Myocyte (in vitro differentiated cells): ENCODE data around the gene UBE2E1. TPM values are rescaled to one million over a fixed set of nuclear protein-coding genes. Genes with fewer than 3 reads are reported as not detected.

Source experiments
- DNase-seq: peaks from one replicate; pipeline ENCODE4 v3.0.0-alpha.2; 2012; ENCODE audit warnings: low read depth
- total RNA-seq: library from RNA; depleted of rRNA; stranded (reverse); fragments of >200 nt; gene quantifications from 2 replicates; pipeline ENCODE4 v1.2.3, GENCODE V29; 2014

UBE2E1 gene
- total RNA-seq, 1 donor from 2014 or later, result 90.8 TPM

DNA sequence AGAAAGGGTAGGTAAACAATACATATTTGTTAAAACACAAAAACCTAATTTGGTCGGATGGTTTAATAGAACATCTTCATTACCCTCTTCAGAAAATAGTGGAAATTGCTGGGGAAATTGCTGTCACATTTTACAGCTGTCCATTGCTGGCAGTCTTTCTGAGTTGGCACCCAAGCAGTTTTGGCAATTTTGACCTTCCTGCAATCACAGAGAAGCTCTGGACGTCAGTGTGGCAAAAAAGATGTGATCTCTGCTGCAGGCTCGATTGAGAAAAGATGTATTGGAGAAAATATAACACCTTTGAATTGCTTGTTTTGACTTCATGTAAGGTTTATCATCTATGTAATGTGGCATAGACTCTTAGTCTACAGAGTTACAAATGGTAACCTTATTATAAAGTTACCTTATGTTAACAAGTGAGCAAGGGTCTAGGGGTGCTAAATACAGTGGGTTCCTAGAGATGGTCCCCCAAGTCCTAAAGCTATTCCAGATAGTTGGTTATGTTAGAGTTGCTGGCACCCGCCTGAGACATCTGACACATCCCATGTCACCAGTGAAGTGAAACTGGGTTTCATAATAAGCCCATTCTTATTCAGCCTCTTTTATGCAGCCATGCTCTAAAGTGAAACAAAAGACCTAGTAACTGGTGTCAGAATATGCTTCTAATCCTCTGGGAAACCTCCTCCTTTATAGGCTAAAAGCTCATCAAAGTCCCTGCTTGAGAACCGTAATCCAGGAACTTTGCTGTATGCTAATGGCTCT is 14.0 kb downstream of the UBE2E1 start:
- no peak for DNase-seq

DNA sequence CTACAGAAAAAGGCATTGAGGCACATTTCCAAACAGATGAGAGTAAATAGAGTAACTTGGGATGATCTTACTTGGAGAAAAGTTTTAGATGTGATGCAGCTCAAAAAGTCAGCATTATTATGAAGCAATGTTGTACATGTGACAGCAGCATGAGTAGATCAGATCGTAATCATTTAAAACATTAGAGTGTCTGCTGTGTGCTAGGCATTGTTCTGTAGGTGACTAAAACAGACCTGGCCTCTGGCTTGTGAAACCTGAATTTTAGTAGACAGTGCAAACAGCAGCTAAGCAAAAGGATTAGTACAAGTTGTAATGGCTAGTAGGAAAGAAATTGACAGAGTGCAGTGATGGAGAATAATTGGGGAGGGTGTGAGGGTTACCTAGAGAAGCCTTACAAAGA is 15.1 kb downstream of the UBE2E1 start:
- no peak for DNase-seq

DNA sequence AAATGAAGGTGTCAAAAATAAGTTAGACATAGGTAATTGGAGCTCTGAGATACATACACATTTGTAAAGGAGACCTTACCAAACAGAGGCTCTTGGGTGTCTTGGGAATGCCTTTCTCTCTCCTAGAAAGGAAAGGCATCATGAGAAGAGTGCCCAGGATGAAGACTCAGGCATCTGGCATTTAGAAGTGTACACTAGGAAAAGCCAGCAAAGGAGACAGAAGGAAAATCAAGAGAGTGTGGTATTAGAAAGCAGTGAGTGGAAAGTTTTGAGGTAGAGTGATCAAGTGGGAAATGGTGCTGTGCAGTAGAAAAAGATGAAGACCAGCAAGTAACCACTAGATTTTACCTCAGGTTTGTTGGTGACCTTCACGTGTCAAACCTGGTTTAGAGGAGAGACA is 16.1 kb downstream of the UBE2E1 start:
- DNase-seq, result no peak

DNA sequence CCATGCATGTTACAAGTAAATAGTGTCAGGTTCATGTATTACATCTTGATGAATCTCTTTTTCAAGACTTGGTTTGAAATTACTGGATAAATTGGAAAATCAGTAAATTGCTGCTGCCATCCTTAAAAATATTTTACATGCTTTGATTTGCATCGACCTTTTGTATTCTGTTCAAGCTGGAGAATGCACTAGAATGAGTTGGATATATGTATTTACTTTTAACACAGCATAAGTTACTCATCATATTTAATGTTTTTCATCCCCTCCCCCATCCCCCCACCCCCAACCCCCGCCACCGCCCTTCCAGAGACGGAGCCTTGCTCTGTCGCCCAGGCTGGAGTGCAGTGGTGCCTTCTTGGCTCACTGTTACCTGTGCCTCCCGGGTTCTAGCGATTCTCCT is 16.8 kb downstream of the UBE2E1 start:
- no peak for DNase-seq

DNA sequence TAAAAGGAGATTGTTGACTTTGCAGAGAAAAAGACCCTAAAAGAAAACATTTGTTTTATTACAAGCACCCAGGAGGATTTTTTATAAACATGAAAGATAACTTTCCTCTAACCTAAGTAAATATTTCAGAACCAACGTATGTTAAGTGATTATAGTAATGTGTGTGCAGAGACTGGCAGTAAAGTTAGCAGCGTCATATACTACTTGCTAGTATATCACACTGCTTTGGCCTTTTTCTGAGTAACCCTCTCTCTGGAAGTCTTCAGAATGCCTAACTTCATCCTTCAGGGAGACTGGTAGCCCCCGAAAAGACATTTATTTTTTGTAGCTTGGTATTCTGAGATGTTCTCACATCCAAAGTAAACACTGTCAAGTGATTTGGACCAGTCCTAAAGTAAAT is 17.9 kb downstream of the UBE2E1 start:
- no peak for DNase-seq

DNA sequence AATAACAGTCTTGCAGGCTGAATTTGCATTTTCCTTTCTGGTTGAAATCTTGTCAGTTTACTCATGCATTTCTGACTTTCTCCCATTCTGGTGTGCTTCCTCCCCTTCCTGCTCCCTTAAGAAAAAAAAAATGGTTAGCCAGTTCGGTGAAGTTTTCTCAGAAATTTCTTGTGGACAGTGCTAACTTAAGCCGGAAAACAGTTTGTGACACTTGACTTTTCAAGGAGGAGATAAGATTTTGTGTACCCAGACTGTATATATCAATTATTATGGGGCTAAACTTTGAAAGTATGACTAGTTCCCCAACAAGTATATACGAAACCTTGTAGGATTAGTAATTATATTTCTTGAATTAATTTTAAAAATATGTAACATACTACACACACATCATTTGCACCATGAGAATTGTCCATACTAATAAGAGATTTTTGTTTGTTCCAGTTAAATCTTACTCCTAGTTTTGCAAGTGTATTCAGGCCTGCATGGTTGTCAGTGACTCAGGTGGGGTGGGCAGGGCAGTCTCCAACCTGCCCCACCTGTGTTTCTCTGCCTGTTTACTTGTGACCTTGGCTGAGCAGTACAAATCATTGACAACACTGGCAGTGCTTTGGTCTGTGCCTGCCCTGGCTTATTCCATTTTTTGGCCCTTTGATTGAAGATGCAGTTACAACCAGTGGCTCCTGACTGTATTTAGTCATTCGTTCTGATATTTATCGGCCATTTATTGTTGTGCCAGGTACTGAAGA is 19.1 kb downstream of the UBE2E1 start:
- no peak for DNase-seq

DNA sequence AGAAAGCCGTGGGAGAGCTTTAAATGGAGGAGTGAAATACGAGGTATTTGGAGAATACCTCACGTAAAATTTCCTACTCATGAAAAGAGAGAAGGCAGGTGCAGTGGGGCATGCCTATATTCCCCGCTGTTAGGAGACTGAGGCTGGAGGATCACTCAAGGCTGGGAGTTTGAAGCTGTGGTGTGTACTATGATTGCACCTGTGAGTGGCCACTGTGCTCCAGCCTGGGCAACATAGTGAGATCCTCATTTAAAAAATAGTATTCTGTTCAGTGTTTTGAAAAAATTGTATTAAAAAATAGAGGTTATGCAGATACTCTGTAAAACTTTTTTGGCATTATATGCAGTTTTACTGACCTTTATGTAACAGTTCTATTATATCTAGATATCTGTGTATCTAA is 20.0 kb downstream of the UBE2E1 start:
- DNase-seq, result no peak

DNA sequence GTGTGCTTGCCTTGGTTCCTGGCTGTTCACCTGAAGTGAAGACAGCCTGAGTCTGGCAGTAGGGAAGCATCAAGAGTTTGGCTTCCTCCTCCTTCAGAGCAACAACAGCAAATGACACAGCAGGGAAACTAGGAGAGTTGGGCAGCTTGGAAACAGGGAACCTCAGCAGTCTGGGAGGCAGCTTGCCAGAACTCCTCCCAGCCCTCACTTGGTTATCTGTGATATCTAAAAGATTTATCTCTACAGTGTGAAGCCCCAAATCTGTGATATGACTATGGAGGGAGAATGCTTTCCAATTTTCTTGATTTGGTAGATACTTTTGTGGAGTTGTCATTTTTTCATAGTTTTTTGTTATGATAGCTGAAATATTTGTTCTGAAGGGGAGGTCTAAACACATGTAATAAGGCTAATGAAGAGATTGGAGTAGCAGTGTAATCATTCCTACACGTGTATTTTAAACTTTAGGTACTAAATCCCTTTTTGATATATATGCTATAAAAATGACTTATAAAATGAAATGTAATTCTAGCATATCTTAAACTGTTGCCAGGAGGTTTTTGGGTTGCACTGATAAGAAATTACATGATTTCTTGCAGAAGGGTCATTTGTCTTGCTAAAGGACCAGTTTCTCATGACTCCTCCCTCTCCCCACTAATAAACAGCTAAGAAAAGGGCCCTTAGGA is 20.8 kb downstream of the UBE2E1 start:
- peak; percentile 25 for DNase-seq

DNA sequence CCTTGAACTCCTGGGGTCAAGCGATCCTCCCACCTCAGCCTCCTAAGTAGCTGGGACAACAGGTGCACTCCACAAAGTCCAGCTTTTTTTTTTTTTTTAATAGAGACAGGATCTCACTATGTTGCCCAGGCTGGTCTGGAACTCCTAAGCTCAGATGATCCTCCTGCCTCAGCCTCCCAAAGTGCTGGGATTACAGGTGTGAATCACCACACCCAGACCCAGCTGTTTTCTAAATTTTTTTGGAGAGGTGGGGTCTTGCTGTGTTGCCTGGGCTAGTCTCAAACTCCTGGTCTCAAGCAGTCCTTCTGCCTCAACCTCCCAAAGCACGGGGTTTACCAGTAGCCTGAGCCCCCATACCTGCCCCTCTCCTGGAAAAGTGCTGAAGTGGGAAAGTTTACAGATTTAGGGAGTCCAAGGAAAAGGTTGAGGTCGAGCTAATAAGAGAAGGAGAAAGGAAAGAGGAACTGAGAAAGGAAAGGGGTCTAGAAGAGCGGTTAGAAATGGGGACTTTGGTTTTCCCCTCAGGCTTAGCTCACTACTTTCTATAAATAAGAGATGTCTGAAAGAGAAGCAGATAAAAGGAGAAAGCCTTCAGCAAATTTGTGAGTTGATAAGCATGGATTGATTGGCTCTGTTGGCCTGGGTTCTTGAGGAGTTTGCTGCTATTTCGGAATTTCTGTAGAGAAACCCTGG is 23.6 kb downstream of the UBE2E1 start:
- no peak for DNase-seq

DNA sequence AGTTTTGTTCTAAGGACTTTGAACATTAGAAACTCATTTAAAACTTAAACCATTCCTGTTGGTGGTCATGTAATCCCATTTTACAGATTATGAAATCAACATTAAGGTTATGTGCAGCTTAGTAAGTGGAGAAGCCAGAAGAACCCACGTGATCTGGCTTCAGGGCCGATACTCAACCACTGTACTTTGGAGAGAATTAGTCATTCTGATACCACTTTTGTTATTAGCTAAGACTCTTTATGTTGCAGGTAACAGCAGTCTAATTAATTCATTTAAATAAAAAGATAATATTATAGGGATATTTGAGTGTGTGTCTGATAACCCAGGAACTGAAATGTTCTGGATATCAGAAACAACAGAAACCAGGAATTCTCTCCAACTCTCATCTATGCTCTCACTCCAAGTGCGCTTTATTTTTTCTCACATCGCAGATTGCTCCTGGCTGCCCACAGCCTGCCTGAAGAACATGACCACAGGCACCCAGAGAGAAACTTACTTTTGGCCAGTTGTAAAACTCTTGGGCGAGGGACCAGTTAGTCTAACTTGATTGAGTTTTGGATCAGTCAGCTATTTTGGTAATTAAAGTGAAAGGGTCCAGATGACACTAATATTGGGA is 25.2 kb downstream of the UBE2E1 start:
- DNase-seq, result no peak

DNA sequence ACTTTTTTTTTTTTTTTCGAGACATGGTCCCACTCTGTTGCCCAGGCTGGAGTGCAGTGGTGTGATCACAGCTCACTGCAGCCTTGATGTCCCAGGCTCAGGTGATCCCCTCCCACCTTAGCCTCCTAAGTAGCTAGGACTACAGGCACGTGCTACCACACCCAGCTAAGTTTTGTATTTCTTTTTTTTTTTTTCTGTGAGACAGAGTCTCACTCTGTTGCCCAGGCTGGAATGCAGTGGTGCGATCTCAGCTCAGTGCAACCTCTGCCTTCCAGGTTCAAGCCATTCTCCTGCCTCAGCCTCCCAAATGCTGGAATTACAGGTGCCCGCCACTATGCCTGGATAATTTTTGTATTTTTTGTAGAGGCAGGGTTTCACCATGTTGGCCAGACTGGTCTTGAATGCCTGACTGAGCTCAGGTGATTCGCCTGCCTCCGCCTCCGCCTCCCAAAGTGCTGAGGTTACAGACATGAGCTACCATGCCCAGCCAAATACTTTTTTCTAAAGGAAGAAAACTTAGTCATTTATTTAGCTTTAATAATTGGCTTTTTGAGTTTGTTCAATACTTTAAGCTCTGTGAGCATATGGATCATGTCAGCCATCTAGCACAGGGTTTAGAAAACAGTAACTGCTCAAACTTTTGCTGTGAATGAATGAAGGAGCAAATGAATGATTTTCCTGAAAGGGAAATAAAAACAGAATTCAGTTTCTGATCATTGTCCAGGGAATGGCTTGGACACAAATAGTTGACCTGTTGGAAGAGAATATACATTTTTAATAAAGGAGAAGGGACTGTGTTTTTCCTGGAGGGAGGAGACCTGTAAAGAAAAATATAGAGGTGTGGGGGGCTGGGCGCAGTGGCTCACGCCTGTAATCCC is 26.0 kb downstream of the UBE2E1 start:
- no peak for DNase-seq

DNA sequence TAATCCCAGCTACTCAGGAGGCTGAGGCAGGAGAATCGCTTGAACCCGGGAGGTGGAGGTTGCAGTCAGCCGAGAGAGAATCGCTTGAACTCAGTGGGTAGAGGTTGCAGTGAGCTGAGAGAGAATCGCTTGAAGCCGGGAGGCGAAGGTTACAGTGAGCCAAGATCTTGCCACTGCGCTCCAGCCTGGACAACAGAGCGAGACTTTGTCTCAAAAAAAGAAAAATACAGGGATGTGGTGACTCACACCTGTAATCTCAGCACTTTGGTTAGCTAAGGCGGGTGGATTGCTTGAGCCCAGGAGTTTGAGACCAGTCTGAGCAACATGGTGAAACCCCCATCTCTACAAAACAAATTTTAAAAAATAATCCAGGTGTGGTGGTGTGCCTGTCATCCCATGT is 26.8 kb downstream of the UBE2E1 start:
- DNase-seq, result no peak

DNA sequence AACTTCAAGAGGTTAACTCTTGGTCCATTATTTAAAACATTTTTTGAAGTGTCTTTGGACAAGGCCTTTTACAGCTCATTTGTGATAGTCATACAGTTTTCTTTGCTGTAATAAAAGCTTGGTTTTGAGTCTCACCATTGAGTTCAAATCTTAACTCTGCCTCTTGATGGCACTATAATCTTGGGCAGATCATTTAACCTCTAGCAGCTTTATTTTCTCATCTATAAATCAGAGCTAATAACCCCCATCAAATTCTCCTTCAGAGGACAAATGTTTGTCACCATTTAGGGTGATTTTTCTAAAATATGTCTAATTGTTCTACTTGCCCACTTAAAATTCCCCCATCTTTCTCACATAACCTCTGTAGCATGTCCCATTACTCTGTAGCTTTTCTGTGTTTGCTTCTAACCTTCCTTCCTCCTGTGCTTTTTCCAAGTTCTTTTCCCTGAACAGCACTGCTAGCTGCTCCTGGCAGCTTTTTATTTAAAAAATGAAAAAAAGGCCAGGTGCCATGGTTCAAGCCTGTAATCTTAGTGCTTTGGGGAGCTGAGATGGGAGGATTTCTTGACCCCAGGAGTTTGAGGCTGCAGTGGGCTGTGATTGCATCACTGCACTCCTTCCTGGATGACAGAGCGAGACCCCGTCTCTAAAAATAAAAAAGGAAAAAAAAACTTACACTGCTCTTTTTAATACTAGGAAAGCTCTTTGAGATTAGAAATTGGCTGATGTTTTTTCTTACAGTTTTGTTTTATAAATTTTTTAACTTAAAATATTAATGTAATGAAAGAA is 28.5 kb downstream of the UBE2E1 start:
- DNase-seq, result no peak

DNA sequence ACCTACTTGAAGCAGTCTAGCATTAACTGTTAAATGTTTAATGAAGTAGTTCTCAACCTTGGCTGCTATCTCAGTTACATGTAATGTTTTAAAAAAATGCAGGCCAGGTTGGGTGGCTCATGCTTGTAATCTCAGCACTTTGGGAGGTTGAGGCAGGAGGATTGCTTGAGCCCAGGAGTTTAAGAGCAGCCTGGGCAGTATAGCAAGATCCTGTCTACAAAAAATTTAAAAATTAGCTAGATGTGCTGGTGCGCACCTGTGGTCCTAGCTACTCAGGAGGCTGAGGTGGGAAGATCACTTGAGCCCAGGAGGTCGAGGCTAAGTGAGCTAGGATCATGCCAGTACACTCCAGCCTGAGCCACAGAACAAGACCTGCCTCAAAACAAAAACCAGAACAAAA is 29.3 kb downstream of the UBE2E1 start:
- DNase-seq, result no peak

DNA sequence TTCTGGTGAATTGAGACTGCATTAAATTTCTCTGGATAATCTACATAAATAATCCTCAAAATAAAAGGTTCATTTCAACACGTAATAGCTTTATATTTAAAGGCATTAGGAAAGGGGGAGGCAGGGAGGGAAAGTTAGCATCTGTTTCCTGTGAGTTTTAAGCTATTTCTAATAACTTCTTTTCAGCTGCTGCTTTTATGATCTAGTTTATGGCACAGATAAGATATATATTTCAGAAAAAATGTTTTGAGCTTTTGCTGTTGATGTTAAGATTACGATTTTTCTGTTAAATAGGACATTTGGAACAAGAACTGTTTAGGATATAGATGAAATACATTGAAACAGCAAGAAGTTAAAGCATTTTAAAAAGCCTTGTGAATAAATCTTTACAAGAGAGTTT is 30.0 kb downstream of the UBE2E1 start:
- DNase-seq, result no peak

DNA sequence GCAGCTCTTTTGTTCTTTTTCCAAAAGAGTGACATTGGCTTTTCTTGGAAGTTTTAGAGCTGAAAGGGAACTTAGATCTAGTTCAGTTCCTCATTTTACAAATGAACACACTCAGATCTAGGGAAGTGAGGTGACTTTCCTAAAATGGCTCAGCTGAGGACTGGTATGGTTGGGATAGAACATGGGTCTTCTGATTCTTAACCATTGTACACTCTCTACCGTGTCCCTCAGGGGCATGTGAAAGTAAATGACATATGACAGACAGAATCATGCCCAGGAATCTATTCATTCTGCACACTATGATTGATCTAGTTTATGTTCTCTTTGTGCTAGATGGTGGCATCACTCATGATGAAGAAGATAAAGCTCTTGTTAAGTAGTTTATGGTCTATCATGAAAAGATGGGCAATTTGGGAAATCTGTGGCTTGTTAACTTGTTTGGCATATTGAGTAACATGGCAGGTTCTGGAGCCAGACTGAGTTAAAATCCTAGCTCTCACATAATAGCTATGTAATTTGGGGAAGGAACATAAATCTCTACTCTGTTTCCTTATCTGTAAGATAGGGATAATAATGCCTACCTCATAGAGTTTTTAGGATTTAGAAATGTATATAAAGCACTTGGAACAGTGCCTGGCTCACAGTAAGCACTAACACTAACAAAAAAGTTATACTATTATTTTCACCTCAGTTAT is 30.9 kb downstream of the UBE2E1 start:
- DNase-seq, result no peak

DNA sequence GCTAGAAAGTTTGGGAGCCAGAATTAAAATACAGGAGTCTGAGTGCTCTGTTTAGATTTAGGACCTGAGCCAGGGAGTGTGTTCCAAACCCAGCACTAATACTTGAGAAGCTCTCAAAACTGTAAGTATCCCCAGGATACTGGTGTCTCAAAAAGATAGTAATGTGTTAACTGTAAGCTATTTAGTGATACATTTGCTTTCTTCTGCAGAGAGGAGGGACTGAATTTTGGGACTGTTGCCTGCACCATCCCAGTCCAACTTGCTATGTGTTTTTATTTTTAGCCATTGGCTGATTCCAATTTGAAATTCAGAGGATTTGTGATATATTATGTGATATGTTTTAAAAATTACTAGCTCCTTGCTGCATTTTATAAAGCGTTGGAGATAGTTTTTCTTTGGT is 31.5 kb downstream of the UBE2E1 start:
- DNase-seq, result no peak

DNA sequence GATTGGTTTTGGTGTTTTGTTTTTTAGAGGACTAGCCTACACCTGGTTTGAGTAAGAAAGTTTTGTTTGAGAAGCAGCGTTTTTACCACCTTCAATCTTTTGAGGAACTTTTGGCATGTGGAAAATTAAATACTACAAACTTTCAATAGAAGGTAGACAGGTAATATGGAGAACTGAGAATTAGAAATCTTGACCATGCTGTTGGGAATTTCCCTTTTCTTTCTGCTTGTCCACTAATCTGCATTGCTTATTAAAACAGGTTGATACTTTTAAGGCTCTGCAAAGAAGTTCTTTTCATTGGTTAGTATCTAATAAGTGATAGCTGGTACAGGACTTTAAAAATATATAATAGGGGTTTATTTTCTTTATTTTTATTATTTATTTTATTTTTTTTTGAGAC is 31.9 kb downstream of the UBE2E1 start:
- DNase-seq, result no peak

DNA sequence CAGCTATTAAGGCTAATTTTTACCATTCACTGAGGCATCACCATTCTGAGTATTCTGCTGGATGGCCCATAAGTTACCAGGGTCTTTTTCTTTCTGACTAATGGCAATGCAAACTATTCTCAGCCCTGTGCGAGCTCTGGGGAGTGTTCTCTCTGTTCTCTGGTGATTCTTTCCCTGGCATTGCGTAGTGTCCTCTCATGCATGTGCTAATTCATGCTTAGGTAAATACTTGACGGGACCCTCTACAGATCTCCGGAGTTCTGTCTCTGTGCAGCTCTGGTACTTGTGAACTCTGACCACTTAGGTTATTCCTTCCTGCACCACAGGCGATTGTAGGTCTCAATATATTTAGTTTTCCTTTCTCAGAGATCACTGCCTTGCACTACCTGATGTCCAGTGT is 34.8 kb downstream of the UBE2E1 start:
- DNase-seq, result no peak
